Endothelial cell of umbilical vein (primary cell): Measurements from ENCODE around the gene CSF2. TPM values are rescaled to one million over a fixed set of nuclear protein-coding genes. Genes with fewer than 3 reads are reported as not detected.

Experiments
- BruUV-seq: library from RNA; stranded (reverse); fragments of 400-500 nt; replicated peaks from 2 replicates; lab custom pipeline; 2021; lab: Mats Ljungman, UMichigan
- CTCF ChIA-PET: fragments of 300-600, 350-600 bp; sonication (Branson Sonifier 250); formaldehyde crosslinking; loops from one replicate; lab custom pipeline; 2021; ENCODE audit warnings: antibody characterized with exemption, inconsistent platforms; lab: Charles Lee
- POLR2A ChIA-PET: fragments of 300-600, 350-600 bp; sonication (Branson Sonifier 250); formaldehyde crosslinking; loops from one replicate; lab custom pipeline; 2021; ENCODE audit warnings: antibody characterized with exemption, inconsistent platforms; lab: Charles Lee
- DNase-seq: peaks from one replicate; pipeline ENCODE4 v3.0.0-alpha.2; 2011; ENCODE audit warnings: low read depth, low spot score
- FAIRE-seq: peaks from 2 replicates; lab custom pipeline; 2011; peaks lifted over from hg19 to GRCh38; lab: Jason Lieb, UNC
- H2AFZ ChIP-seq: 2 replicates; pipeline ENCODE4 v1.6.0; 2012; ENCODE audit warnings: low read depth, low read length, control low read depth, inconsistent platforms
- H3K27ac ChIP-seq: 2 replicates; pipeline ENCODE4 v1.5.1; 2011; ENCODE audit warnings: low read depth, mild to moderate bottlenecking, control low read depth, low read length, moderate library complexity; ENCODE audit not compliant: insufficient read depth
- H3K27me3 ChIP-seq, 2 experiments: 2 replicates each; pipeline versions ENCODE4 v1.6.0 to v1.6.1; 2011; ENCODE audit warnings: low read length in 2 of 2, mixed read lengths in 1 of 2; ENCODE audit not compliant: control insufficient read depth in 2 of 2, insufficient read depth in 2 of 2
- H3K36me3 ChIP-seq, 2 experiments: 2 replicates in 1 of 2; 3 replicates in 1 of 2; pipeline ENCODE4 v1.5.1; 2011; ENCODE audit warnings: low read length in 2 of 2, mild to moderate bottlenecking in 1 of 2, moderate library complexity in 1 of 2; ENCODE audit not compliant: control insufficient read depth in 2 of 2, insufficient read depth in 2 of 2; ENCODE audit errors: extremely low read depth in 1 of 2
- H3K4me1 ChIP-seq: 3 replicates; pipeline ENCODE4 v1.5.1; 2011; ENCODE audit warnings: mild to moderate bottlenecking, low read length; ENCODE audit not compliant: control insufficient read depth, insufficient read depth; ENCODE audit errors: extremely low read depth
- H3K4me2 ChIP-seq: 2 replicates; pipeline ENCODE4 v1.6.1; 2011; ENCODE audit warnings: low read length, control low read depth, mixed read lengths; ENCODE audit not compliant: insufficient read depth
- H3K4me3 ChIP-seq, 3 experiments: fragments of 200-600 bp in 1 of 3; sonication (generic), shearing (Covaris generic) in 1 of 3; replicated peaks in 1 of 3; 2 replicates each; pipeline ENCODE4 v1.5.1; 2011 to 2016; ENCODE audit warnings: control low read depth in 3 of 3, low read length in 3 of 3, mild to moderate bottlenecking in 2 of 3, inconsistent platforms in 1 of 3, low read depth in 1 of 3, moderate library complexity in 1 of 3; ENCODE audit not compliant: insufficient read depth in 1 of 3
- H3K79me2 ChIP-seq: 2 replicates; pipeline ENCODE4 v1.6.0; 2012; ENCODE audit warnings: low read length, inconsistent platforms; ENCODE audit not compliant: control insufficient read depth, insufficient read depth
- H3K9ac ChIP-seq: replicated peaks from 2 replicates; pipeline ENCODE3; 2011; ENCODE audit warnings: low read length, control low read depth; ENCODE audit not compliant: insufficient read depth; ENCODE audit errors: extremely low read depth
- H3K9me1 ChIP-seq: replicated peaks from 3 replicates; pipeline ENCODE4 v1.6.0; 2011; ENCODE audit warnings: mild to moderate bottlenecking, low read length; ENCODE audit not compliant: control insufficient read depth, insufficient read depth; ENCODE audit errors: extremely low read depth
- H3K9me3 ChIP-seq: replicated peaks from 2 replicates; pipeline ENCODE4 v1.5.1; 2012; ENCODE audit warnings: low read length, inconsistent platforms; ENCODE audit not compliant: control insufficient read depth, insufficient read depth
- H4K20me1 ChIP-seq: replicated peaks from 2 replicates; pipeline ENCODE3; 2011; ENCODE audit warnings: mild to moderate bottlenecking, low read length; ENCODE audit not compliant: control insufficient read depth, insufficient read depth; ENCODE audit errors: extremely low read depth
- CTCF ChIP-seq, 2 donors: IDR thresholded peaks; 1 replicate in 1 of 2; 2 replicates in 1 of 2; pipeline ENCODE4 v1.5.1; 2011; ENCODE audit warnings: low read length in 2 of 2, mild to moderate bottlenecking in 2 of 2, moderate library complexity in 2 of 2, control low read depth in 1 of 2, inconsistent platforms in 1 of 2, low read depth in 1 of 2; ENCODE audit not compliant: insufficient read depth in 1 of 2; ENCODE audit errors: extremely low read depth in 1 of 2
- EZH2 ChIP-seq: IDR thresholded peaks from 2 replicates; pipeline ENCODE4 v1.6.1; 2012; ENCODE audit warnings: borderline replicate concordance, low read depth, mild to moderate bottlenecking, moderate library complexity, low read length, inconsistent platforms; ENCODE audit not compliant: severe bottlenecking
- FOS ChIP-seq: IDR thresholded peaks from 2 replicates; pipeline ENCODE4 v1.6.1; 2011; ENCODE audit warnings: mild to moderate bottlenecking, low read length, moderate library complexity, borderline replicate concordance; ENCODE audit not compliant: insufficient read depth
- GATA2 ChIP-seq: IDR thresholded peaks from 2 replicates; pipeline ENCODE4 v1.7.0; 2011; ENCODE audit warnings: low read depth, mild to moderate bottlenecking, moderate library complexity, mixed read lengths, low read length; ENCODE audit not compliant: insufficient read length, insufficient read depth
- JUN ChIP-seq: IDR thresholded peaks from 2 replicates; pipeline ENCODE4 v1.6.1; 2011; ENCODE audit warnings: borderline replicate concordance, low read depth; ENCODE audit not compliant: insufficient read length, insufficient read depth
- MAX ChIP-seq: IDR thresholded peaks from 2 replicates; pipeline ENCODE4 v1.6.1; 2011; ENCODE audit not compliant: insufficient read depth, insufficient read length
- MYC ChIP-seq: IDR thresholded peaks from one replicate; pipeline ENCODE4 v1.6.1; 2011; ENCODE audit warnings: mild to moderate bottlenecking, low read depth, low read length
- POLR2A ChIP-seq: IDR thresholded peaks from 2 replicates; pipeline ENCODE4 v1.6.1; 2012; ENCODE audit warnings: low read depth, mild to moderate bottlenecking, control low read depth, low read length
- POLR2AphosphoS5 ChIP-seq: IDR thresholded peaks from 2 replicates; pipeline ENCODE4 v1.6.1; 2012; ENCODE audit warnings: low read depth, mild to moderate bottlenecking, control low read depth, low read length, moderate library complexity; ENCODE audit not compliant: insufficient read depth
- dilution Hi-C: fragments of 300-500 bp; cut with MboI; formaldehyde crosslinking; loops from one replicate; pipeline ENCODE4 v1.15.0; 2019; ENCODE audit warnings: low sequenced_read_pairs; ENCODE audit not compliant: extremely low pct_ligation_motif_present
- intact Hi-C: fragments of 100-400 bp; cut with micrococcal nuclease; formaldehyde crosslinking; loops from one replicate; pipeline ENCODE4 v1.10.0; 2022
- polyA plus RNA-seq, 4 experiments: library from polyadenylated mRNA; depleted of rRNA in 3 of 4; stranded (reverse) in 3 of 4; unstranded in 1 of 4; fragments of >200 nt; gene quantifications; 2 replicates each; pipeline versions ENCODE4 v1.2.1 to v1.2.3, GENCODE V29; 2011 to 2012; ENCODE audit warnings: missing spikeins in 1 of 4
- total RNA-seq: library from RNA; stranded (reverse); gene quantifications from 2 replicates; pipeline ENCODE4 v1.2.3, GENCODE V29; 2021

Gene CSF2
- total and polyA plus RNA-seq, 2 donors (not counting 3 experiments of a cell fraction or from before 2014, with no cell fraction given): not detected

- POLR2A ChIA-PET: no interaction called here
- Histone ChIP-seq H3K36me3 (no peaks in the 10 kb centered on the region), H3K79me2 (no peaks in the 10 kb centered on the region), H3K9me3 (no peaks in the 10 kb centered on the region), H3K4me1 (peaks cover 20% of the 10 kb centered on the region), H3K4me2 (no peak overlapping the region), H4K20me1 (no peaks in the 10 kb centered on the region), H3K27ac (no peak overlapping the region), H3K9ac (no peak overlapping the region), H2AFZ (no peak overlapping the region), H3K9me1 (no peaks in the 10 kb centered on the region), H3K27me3 (no peaks in the 10 kb centered on the region), H3K4me3 (no peak overlapping the region)
- FAIRE-seq (no peak), DNase-seq (no peak)
- TF ChIP-seq JUN (no peak), POLR2A (no peak), POLR2AphosphoS5 (no peak), MAX (no peak), GATA2 (no peak), EZH2 (no peak), FOS (no peak), MYC (no peak), CTCF (IDR thresholded peaks at IDR 0.05; ENCODE audit: extremely low read depth in 1 of 2, insufficient read depth in 1 of 2, low read depth in 1 of 2, low read length in 2 of 2) (no peak)
- CTCF ChIA-PET: no interaction called here
- BruUV-seq: no TSS peak
- dilution Hi-C loops: no loop called here
- intact Hi-C loops: no loop called here
Observed at GRCh38 chr5:132098151-132098594, 24.6 kb downstream of the CSF2 start.
